Measurements from ENCODE around the gene ASXL1.
"Not testable (repeated sequence)": the region's sequence is repeated elsewhere in the genome, so short reads cannot be mapped to it uniquely, and the experiment has no call there.

The ASXL1 gene

GRCh38 chr20:32350421-32350820 is 7.7 kb upstream of the ASXL1 start:
- H3K4me3 ChIP-seq (ENCODE audit: low read depth, low read length), result no peak overlapping the region
- no peak for TF ChIP-seq CTCF (IDR thresholded peaks at IDR 0.05; ENCODE audit: insufficient read depth, low read depth, low read length, missing control alignments)
- DNase-seq (ENCODE audit: low read depth), result no peak

- H3K4me3 ChIP-seq (ENCODE audit: low read depth, low read length), result no peak overlapping the region
- DNase-seq (ENCODE audit: low read depth), result no peak
- no peak for TF ChIP-seq CTCF (IDR thresholded peaks at IDR 0.05; ENCODE audit: insufficient read depth, low read depth, low read length, missing control alignments)
Observed at GRCh38 chr20:32352121-32352720, 5.9 kb upstream of the ASXL1 start.

- no peak for DNase-seq (ENCODE audit: low read depth)
- H3K4me3 ChIP-seq (ENCODE audit: low read depth, low read length), result no peak overlapping the region
- no peak for TF ChIP-seq CTCF (IDR thresholded peaks at IDR 0.05; ENCODE audit: insufficient read depth, low read depth, low read length, missing control alignments)
Observed at GRCh38 chr20:32353848-32354496, 4.2 kb upstream of the ASXL1 start.

GRCh38 chr20:32354592-32355416 is 3.3 kb upstream of the ASXL1 start:
- H3K4me3 ChIP-seq (ENCODE audit: low read depth, low read length), result no peak overlapping the region
- DNase-seq (ENCODE audit: low read depth), result peak; percentile 80
- no peak for TF ChIP-seq CTCF (IDR thresholded peaks at IDR 0.05; ENCODE audit: insufficient read depth, low read depth, low read length, missing control alignments)

GRCh38 chr20:32355417-32355841 is 2.7 kb upstream of the ASXL1 start:
- no peak for TF ChIP-seq CTCF (IDR thresholded peaks at IDR 0.05; ENCODE audit: insufficient read depth, low read depth, low read length, missing control alignments)
- H3K4me3 ChIP-seq (ENCODE audit: low read depth, low read length), result peak overlapping the region; percentile 35
- peak; percentile 85 for DNase-seq (ENCODE audit: low read depth)

- H3K4me3 ChIP-seq (ENCODE audit: low read depth, low read length), result peak overlapping the region; percentile 72
- DNase-seq (ENCODE audit: low read depth), result not testable (repeated sequence)
Observed at GRCh38 chr20:32355907-32356621, 2.1 kb upstream of the ASXL1 start.
